ENCODE results near the gene ZNF665. TPM values are rescaled to one million over a fixed set of nuclear protein-coding genes. Genes with fewer than 3 reads are reported as not detected.

Gene ZNF665
- total RNA-seq, 2 experiments from 2014 or later: 2.0 to 4.3 TPM

- no peaks in the 10 kb centered on the region for H3K27me3 Mint-ChIP-seq
- no peak for DNase-seq
- H3K36me3 Mint-ChIP-seq (ENCODE audit: low read depth): peaks cover 33% of the 10 kb centered on the region
- H3K4me1 Mint-ChIP-seq: no peaks in the 10 kb centered on the region
- H3K27ac Mint-ChIP-seq: no peak overlapping the region
- H3K9me3 Mint-ChIP-seq: peaks cover 26% of the 10 kb centered on the region
- ChIA-PET POLR2A (no interaction called here), CTCF (no interaction called here)
- no peak overlapping the region for H3K4me3 Mint-ChIP-seq
Observed at GRCh38 chr19:53183146-53183764, 9.9 kb downstream of the ZNF665 start.

- H3K9me3 Mint-ChIP-seq: peaks cover 35% of the 10 kb centered on the region
- H3K4me3 Mint-ChIP-seq: no peak overlapping the region
Observed at GRCh38 chr19:53182202-53182601, 11.0 kb downstream of the ZNF665 start.

DNA sequence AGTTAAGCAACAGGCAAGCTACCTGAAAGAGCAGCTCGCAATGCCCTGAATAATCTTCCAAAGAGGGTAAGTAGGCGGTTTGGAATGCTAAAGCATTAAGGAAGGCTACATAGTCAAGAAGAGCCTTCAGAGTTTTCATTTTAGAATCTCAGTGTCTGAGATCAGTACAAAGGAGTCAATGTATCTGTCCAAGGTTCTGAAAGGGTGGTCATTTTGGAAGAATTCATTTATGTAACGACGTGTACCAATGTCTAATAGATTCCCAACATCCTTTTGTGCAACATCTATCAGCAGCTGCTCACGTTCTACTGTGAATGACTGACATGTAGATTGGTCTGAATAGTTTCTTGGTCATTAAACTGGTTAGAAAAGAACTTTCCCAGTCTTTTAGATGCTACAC lies 15.2 kb downstream of the ZNF665 start:
- Mint-ChIP-seq H3K27ac (no peak overlapping the region), H3K9me3 (peaks cover 49% of the 10 kb centered on the region), H3K4me3 (no peak overlapping the region), H3K27me3 (no peaks in the 10 kb centered on the region), H3K36me3 (ENCODE audit: low read depth) (peaks cover 45% of the 10 kb centered on the region), H3K4me1 (no peaks in the 10 kb centered on the region)
- no peak for DNase-seq
- ChIA-PET CTCF (no interaction called here), POLR2A (no interaction called here)

More at GRCh38 chr19:53182202-53182601, 11.0 kb downstream of the ZNF665 start:
- H3K4me1 Mint-ChIP-seq: no peaks in the 10 kb centered on the region
- H3K27ac Mint-ChIP-seq: no peak overlapping the region
- H3K27me3 Mint-ChIP-seq: no peaks in the 10 kb centered on the region
- CTCF ChIA-PET: no interaction called here
- POLR2A ChIA-PET: no interaction called here
- peaks cover 37% of the 10 kb centered on the region for H3K36me3 Mint-ChIP-seq (ENCODE audit: low read depth)
- DNase-seq: no peak

- CTCF ChIA-PET: no interaction called here
Observed at GRCh38 chr19:53172889-53173288, 20.3 kb downstream of the ZNF665 start.

GRCh38 chr19:53165691-53166091 lies 27.5 kb downstream of the ZNF665 start:
- Mint-ChIP-seq H3K9me3 (peaks cover 47% of the 10 kb centered on the region), H3K27ac (no peak overlapping the region), H3K36me3 (ENCODE audit: low read depth) (peaks cover 23% of the 10 kb centered on the region), H3K27me3 (no peaks in the 10 kb centered on the region), H3K4me1 (no peaks in the 10 kb centered on the region), H3K4me3 (no peak overlapping the region)
- CTCF ChIA-PET: no interaction called here
- POLR2A ChIA-PET: no interaction called here
- DNase-seq: no peak

More at GRCh38 chr19:53172889-53173288, 20.3 kb downstream of the ZNF665 start:
- Mint-ChIP-seq H3K36me3 (ENCODE audit: low read depth) (peaks cover 28% of the 10 kb centered on the region), H3K4me1 (no peaks in the 10 kb centered on the region), H3K27me3 (no peaks in the 10 kb centered on the region), H3K9me3 (peaks cover 49% of the 10 kb centered on the region), H3K27ac (no peak overlapping the region), H3K4me3 (no peak overlapping the region)
- POLR2A ChIA-PET: no interaction called here
- no peak for DNase-seq

GRCh38 chr19:53161123-53161522 lies 32.0 kb downstream of the ZNF665 start:
- H3K36me3 Mint-ChIP-seq (ENCODE audit: low read depth): peaks cover 33% of the 10 kb centered on the region
- peaks cover 60% of the 10 kb centered on the region for H3K9me3 Mint-ChIP-seq
- H3K4me1 Mint-ChIP-seq: peaks cover 16% of the 10 kb centered on the region
- no peaks in the 10 kb centered on the region for H3K27me3 Mint-ChIP-seq
- H3K27ac Mint-ChIP-seq: no peak overlapping the region
- DNase-seq: no peak
- no peak overlapping the region for H3K4me3 Mint-ChIP-seq
- ChIA-PET POLR2A (no interaction called here), CTCF (no interaction called here)

DNA sequence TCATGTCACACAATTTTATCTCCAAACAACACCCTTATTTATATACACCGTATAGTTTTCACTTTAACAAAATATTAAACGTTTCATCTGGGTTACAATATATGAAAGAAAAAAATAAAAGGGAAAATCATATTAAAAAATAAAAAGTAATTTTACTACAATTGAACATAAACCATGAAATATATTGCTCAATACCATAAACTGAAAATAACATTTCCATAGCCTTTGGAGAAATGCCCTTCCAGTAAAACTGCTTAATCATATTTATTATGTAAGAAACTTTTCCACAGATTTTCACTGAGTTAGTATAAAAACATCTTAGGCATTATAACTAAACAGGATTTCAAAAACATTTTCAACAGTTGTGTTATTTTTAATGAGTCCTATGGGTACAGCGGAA lies 32.8 kb downstream of the ZNF665 start:
- Mint-ChIP-seq H3K27ac (no peak overlapping the region), H3K4me3 (no peak overlapping the region), H3K4me1 (peaks cover 16% of the 10 kb centered on the region), H3K9me3 (peaks cover 54% of the 10 kb centered on the region), H3K27me3 (no peaks in the 10 kb centered on the region), H3K36me3 (ENCODE audit: low read depth) (peaks cover 29% of the 10 kb centered on the region)
- no peak for DNase-seq
- ChIA-PET CTCF (no interaction called here), POLR2A (no interaction called here)

DNA sequence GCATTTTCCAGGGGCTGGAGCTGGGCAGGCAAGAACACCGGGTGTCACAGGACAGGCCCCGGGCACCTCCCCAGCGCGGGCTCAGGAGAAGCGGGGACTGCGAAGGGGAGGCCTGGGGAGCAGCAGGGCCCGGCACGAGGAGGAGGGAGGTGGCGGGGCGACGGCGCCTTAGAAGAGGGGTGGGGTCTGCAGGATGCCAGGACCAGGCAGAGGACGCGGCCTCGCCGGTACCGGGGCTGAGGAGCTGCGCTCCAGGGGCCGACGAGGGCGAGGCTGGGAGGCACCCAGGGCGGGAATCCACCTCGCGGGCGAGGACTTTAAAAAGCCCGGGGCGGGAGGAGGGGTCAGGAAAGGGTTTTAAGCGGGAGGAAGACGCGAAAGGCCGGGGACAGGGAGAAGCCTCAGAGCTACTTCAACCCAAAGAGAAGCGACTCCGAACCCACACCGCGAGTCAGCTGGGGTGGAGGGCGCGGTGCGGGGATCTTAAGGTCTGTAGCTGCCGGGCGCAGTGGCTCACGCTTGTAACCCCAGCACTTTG lies 35.0 kb downstream of the ZNF665 start:
- POLR2A ChIA-PET: interaction anchor here (1.1 kb wide), 2 partner anchors 39 to 337 kb away, joined by 3 to 4 read pairs; partner anchors contain the start of gene ZNF28
- peak overlapping the region; percentile 76 for H3K4me3 Mint-ChIP-seq
- CTCF ChIA-PET: no interaction called here

DNA sequence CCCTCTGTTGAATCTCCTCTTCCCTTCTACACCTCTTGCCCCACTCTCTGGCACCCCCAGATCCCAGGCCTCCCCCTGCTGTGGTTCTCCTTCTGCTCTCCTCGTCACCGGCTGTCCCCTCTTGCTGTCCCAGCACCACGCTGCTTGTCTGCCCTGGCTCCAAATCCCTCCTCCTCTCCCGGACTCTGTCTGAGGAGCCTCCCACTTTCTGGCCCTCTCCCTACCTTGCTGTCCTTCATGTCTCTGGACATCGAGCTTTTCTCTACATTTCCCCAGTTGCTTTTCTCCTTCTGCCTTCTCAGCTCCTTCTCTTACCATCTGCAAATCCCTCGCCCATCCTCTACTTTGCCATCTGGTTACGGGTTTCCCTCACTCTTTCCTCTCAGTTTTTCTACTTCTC lies 35.5 kb downstream of the ZNF665 start:
- ChIA-PET POLR2A (interaction anchor here (1.1 kb wide), 1 partner anchor 336 kb away, joined by 3 read pairs; the partner anchor contains the start of gene ZNF28), CTCF (no interaction called here)
- Mint-ChIP-seq H3K27ac (no peak overlapping the region), H3K36me3 (ENCODE audit: low read depth) (peaks cover 46% of the 10 kb centered on the region), H3K4me3 (peak overlapping the region; percentile 76), H3K27me3 (no peaks in the 10 kb centered on the region), H3K9me3 (peaks cover 49% of the 10 kb centered on the region), H3K4me1 (peaks cover 16% of the 10 kb centered on the region)
- DNase-seq: no peak

More for the DNA sequence above, 35.0 kb downstream of the ZNF665 start:
- peaks cover 48% of the 10 kb centered on the region for H3K9me3 Mint-ChIP-seq
- H3K27me3 Mint-ChIP-seq: no peaks in the 10 kb centered on the region
- peak; percentile 28 for DNase-seq
- H3K27ac Mint-ChIP-seq: peak overlapping the region; percentile 56
- peaks cover 42% of the 10 kb centered on the region for H3K36me3 Mint-ChIP-seq (ENCODE audit: low read depth)
- H3K4me1 Mint-ChIP-seq: peaks cover 16% of the 10 kb centered on the region

- ChIA-PET POLR2A (interaction anchor here (0.8 kb wide), 1 partner anchor 23 kb away, joined by 3 read pairs; no protein-coding TSS in a partner anchor), CTCF (no interaction called here)
- Mint-ChIP-seq H3K27ac (no peak overlapping the region), H3K36me3 (ENCODE audit: low read depth) (peaks cover 51% of the 10 kb centered on the region), H3K4me1 (peaks cover 16% of the 10 kb centered on the region), H3K4me3 (peak overlapping the region; percentile 76), H3K27me3 (no peaks in the 10 kb centered on the region), H3K9me3 (peaks cover 49% of the 10 kb centered on the region)
- no peak for DNase-seq
Observed at GRCh38 chr19:53156850-53157249, 36.3 kb downstream of the ZNF665 start.

DNA sequence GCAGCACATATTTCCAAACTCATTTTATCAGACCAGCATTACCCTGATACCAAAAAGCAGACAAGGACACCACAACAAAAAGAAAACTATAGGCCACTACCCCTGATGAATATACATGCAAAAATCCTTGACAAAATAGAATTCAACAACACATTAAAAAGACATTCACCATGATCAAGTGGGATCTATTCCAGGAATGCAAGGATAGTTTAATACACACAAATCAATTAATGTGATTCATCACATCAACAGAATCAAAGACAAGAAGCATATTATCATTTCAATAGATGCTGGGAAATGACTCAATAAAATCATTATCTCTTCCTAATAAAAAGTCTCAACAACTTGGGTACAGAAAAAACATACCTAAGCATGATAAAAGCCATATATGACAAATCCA lies 45.5 kb downstream of the ZNF665 start:
- Mint-ChIP-seq H3K4me1 (no peaks in the 10 kb centered on the region), H3K4me3 (no peak overlapping the region), H3K9me3 (peaks cover 44% of the 10 kb centered on the region), H3K36me3 (ENCODE audit: low read depth) (peaks cover 81% of the 10 kb centered on the region), H3K27ac (no peak overlapping the region), H3K27me3 (no peaks in the 10 kb centered on the region)
- ChIA-PET POLR2A (no interaction called here), CTCF (interaction anchor here (0.6 kb wide), 1 partner anchor 153 kb away, joined by 3 read pairs; no protein-coding TSS in a partner anchor)
- no peak for DNase-seq

DNA sequence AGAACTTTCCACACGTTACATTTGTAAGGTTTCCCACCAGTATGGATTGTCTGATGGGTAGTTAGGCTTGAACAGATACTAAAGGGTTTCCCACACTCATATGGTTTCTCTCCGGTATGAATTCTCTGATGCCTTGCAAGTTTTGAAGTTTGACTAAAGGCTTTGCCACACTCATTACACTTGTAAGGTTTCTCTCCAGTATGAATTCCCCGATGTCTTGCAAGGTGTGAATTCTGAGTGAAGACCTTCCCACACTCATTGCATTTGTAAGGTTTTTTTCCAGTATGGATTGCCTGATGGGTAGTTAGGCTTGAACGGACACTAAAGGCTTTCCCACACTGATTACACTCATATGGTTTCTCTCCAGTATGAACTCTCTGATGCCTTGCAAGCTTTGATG lies 52.8 kb downstream of the ZNF665 start:
- no peaks in the 10 kb centered on the region for H3K27me3 Mint-ChIP-seq
- H3K4me3 Mint-ChIP-seq: no peak overlapping the region
- ChIA-PET POLR2A (no interaction called here), CTCF (no interaction called here)
- H3K9me3 Mint-ChIP-seq: peaks cover 62% of the 10 kb centered on the region
- H3K4me1 Mint-ChIP-seq: no peaks in the 10 kb centered on the region
- peaks cover 45% of the 10 kb centered on the region for H3K36me3 Mint-ChIP-seq (ENCODE audit: low read depth)
- no peak for DNase-seq
- no peak overlapping the region for H3K27ac Mint-ChIP-seq

GRCh38 chr19:53136432-53136831 lies 56.7 kb downstream of the ZNF665 start:
- Mint-ChIP-seq H3K27ac (no peak overlapping the region), H3K27me3 (peaks cover under 1% of the 10 kb centered on the region), H3K9me3 (peaks cover 54% of the 10 kb centered on the region), H3K4me3 (no peak overlapping the region), H3K36me3 (ENCODE audit: low read depth) (peaks cover 25% of the 10 kb centered on the region), H3K4me1 (peaks cover 2% of the 10 kb centered on the region)
- POLR2A ChIA-PET: no interaction called here
- no peak for DNase-seq
- CTCF ChIA-PET: no interaction called here
